HEK293 (cell line): ENCODE data around the gene CDK14.
A peak's percentile ranks its signal among the peaks of the same experiment; 100 is the strongest.

Experiments used
- GLIS1 ChIP-seq: fragments of 450-650 bp; formaldehyde crosslinking; IDR thresholded peaks from 2 replicates; pipeline ENCODE4 v1.5.1; 2016; ENCODE audit warnings: missing biosample characterization, missing genetic modification characterization
- HIC1 ChIP-seq: fragments of 450-650 bp; formaldehyde crosslinking; IDR thresholded peaks from 2 replicates; pipeline ENCODE4 v1.5.1; 2016; ENCODE audit warnings: missing biosample characterization, missing genetic modification characterization
- IKZF3 ChIP-seq: fragments of 450-650 bp; IDR thresholded peaks from 2 replicates; pipeline ENCODE4 v1.5.0; 2018; ENCODE audit warnings: missing biosample characterization, mild to moderate bottlenecking, missing genetic modification characterization, moderate library complexity
- OSR2 ChIP-seq: fragments of 450-650 bp; formaldehyde crosslinking; IDR thresholded peaks from 2 replicates; pipeline ENCODE4 v1.5.1; 2016; ENCODE audit warnings: missing biosample characterization, missing genetic modification characterization
- PRDM10 ChIP-seq: fragments of 450-650 bp; formaldehyde crosslinking; IDR thresholded peaks from 2 replicates; pipeline ENCODE4 v1.5.1; 2016; ENCODE audit warnings: missing biosample characterization, missing genetic modification characterization
- ZEB2 ChIP-seq: fragments of 450-650 bp; formaldehyde crosslinking; IDR thresholded peaks from 2 replicates; pipeline ENCODE4 v1.5.1; 2016; ENCODE audit warnings: missing biosample characterization, missing genetic modification characterization
- ZNF114 ChIP-seq: fragments of 450-650 bp; formaldehyde crosslinking; IDR thresholded peaks from 2 replicates; pipeline ENCODE4 v1.5.0; 2017; ENCODE audit warnings: missing biosample characterization, missing genetic modification characterization
- ZNF24 ChIP-seq: fragments of 450-650 bp; formaldehyde crosslinking; IDR thresholded peaks from 2 replicates; pipeline ENCODE4 v1.5.1; 2016; ENCODE audit warnings: missing biosample characterization, missing genetic modification characterization
- ZNF341 ChIP-seq: fragments of 450-650 bp; formaldehyde crosslinking; IDR thresholded peaks from 2 replicates; pipeline ENCODE4; 2016; ENCODE audit warnings: low read depth, missing biosample characterization, missing genetic modification characterization
- ZNF501 ChIP-seq: fragments of 450-650 bp; formaldehyde crosslinking; IDR thresholded peaks from 2 replicates; pipeline ENCODE4 v1.5.1; 2016; ENCODE audit warnings: missing biosample characterization, missing genetic modification characterization
- ZNF610 ChIP-seq: fragments of 450-650 bp; formaldehyde crosslinking; IDR thresholded peaks from 2 replicates; pipeline ENCODE4 v1.5.1; 2016; ENCODE audit warnings: missing biosample characterization, missing genetic modification characterization, borderline replicate concordance
- ZNF629 ChIP-seq: fragments of 450-650 bp; formaldehyde crosslinking; IDR thresholded peaks from 2 replicates; pipeline ENCODE4 v1.5.1; 2017; ENCODE audit warnings: missing biosample characterization, missing genetic modification characterization
- ZNF654 ChIP-seq: fragments of 450-650 bp; formaldehyde crosslinking; IDR thresholded peaks from 2 replicates; pipeline ENCODE4 v1.5.1; 2016; ENCODE audit warnings: low read depth, missing biosample characterization, missing genetic modification characterization
- TF ChIP-seq, protein P1 (sequence below): fragments of 450-650 bp; formaldehyde crosslinking; IDR thresholded peaks from 2 replicates; pipeline ENCODE4 v1.5.1; 2016; ENCODE audit warnings: missing biosample characterization, missing genetic modification characterization, borderline replicate concordance
- TF ChIP-seq, protein P2 (sequence below): fragments of 450-650 bp; formaldehyde crosslinking; IDR thresholded peaks from 2 replicates; pipeline ENCODE4 v1.5.1; 2017; ENCODE audit warnings: missing biosample characterization, missing genetic modification characterization
- TF ChIP-seq, protein P3 (sequence below): fragments of 450-650 bp; formaldehyde crosslinking; IDR thresholded peaks from 2 replicates; pipeline ENCODE4 v1.5.1; 2016; ENCODE audit warnings: missing biosample characterization, missing genetic modification characterization
- TF ChIP-seq, protein P4 (sequence below): fragments of 450-650 bp; formaldehyde crosslinking; conservative IDR thresholded peaks from 2 replicates; pipeline ENCODE4 v1.5.1; 2016; ENCODE audit warnings: low read depth, missing biosample characterization, missing genetic modification characterization

CDK14 gene

DNA sequence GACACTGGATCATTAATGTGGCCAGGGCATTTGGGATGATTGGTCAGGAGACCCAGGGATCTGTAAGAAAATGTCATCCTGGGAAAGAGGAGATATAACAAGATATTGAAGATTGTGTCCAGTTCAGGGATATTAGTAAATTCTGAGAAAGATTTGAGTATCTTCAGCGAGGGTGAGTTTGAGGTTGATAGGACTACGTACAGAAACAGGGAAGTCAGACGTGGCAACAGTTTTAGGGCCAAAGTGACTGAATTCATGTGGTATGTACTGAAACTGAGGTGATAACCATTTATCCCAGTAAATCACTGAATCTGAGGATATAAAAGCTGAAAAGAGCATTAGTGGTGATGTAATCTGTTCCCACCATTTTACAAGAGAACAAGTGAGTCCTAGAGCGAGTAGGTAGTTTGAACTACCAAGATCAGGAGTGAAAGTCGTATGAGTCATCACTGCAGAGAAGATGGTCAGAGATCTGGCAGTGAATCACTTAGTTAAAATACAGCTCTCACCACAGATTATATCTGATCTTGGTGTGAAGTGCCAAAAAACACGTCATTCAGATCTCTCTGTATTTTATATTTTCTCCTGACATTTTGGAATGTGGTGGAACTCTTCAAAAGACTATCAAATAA, 220.5 kb downstream of the CDK14 start (continued):
- TF ChIP-seq, protein P1, sequence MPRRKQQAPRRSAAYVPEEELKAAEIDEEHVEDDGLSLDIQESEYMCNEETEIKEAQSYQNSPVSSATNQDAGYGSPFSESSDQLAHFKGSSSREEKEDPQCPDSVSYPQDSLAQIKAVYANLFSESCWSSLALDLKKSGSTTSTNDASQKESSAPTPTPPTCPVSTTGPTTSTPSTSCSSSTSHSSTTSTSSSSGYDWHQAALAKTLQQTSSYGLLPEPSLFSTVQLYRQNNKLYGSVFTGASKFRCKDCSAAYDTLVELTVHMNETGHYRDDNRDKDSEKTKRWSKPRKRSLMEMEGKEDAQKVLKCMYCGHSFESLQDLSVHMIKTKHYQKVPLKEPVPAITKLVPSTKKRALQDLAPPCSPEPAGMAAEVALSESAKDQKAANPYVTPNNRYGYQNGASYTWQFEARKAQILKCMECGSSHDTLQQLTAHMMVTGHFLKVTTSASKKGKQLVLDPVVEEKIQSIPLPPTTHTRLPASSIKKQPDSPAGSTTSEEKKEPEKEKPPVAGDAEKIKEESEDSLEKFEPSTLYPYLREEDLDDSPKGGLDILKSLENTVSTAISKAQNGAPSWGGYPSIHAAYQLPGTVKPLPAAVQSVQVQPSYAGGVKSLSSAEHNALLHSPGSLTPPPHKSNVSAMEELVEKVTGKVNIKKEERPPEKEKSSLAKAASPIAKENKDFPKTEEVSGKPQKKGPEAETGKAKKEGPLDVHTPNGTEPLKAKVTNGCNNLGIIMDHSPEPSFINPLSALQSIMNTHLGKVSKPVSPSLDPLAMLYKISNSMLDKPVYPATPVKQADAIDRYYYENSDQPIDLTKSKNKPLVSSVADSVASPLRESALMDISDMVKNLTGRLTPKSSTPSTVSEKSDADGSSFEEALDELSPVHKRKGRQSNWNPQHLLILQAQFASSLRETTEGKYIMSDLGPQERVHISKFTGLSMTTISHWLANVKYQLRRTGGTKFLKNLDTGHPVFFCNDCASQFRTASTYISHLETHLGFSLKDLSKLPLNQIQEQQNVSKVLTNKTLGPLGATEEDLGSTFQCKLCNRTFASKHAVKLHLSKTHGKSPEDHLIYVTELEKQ: peak; percentile 86
- TF ChIP-seq ZNF610 (tag by site-specific recombination) (no peak), ZNF24 (tag by site-specific recombination) (peak; percentile 81), ZNF629 (tag by site-specific recombination) (peak; percentile 90), ZNF501 (peak; percentile 38; the same call in 1 of the 2 replicates), OSR2 (tag by site-specific recombination) (peak; percentile 68), ZNF341 (tag by site-specific recombination) (no peak), HIC1 (tag by site-specific recombination) (peak; percentile 81; the same call in 1 of the 2 replicates), ZEB2 (tag by site-specific recombination) (peak; percentile 80), ZNF114 (no peak), PRDM10 (peak; percentile 67), GLIS1 (tag by site-specific recombination) (peak; percentile 12; the same call in 1 of the 2 replicates), IKZF3 (peak; percentile 30; the same call in 1 of the 2 replicates), ZNF654 (tag by site-specific recombination) (0 out of 2 replicates have a peak, but pooled peaks have one; percentile 6)
- TF ChIP-seq, protein P2, sequence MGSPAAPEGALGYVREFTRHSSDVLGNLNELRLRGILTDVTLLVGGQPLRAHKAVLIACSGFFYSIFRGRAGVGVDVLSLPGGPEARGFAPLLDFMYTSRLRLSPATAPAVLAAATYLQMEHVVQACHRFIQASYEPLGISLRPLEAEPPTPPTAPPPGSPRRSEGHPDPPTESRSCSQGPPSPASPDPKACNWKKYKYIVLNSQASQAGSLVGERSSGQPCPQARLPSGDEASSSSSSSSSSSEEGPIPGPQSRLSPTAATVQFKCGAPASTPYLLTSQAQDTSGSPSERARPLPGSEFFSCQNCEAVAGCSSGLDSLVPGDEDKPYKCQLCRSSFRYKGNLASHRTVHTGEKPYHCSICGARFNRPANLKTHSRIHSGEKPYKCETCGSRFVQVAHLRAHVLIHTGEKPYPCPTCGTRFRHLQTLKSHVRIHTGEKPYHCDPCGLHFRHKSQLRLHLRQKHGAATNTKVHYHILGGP (tag by site-specific recombination): no peak
- TF ChIP-seq, protein P3, sequence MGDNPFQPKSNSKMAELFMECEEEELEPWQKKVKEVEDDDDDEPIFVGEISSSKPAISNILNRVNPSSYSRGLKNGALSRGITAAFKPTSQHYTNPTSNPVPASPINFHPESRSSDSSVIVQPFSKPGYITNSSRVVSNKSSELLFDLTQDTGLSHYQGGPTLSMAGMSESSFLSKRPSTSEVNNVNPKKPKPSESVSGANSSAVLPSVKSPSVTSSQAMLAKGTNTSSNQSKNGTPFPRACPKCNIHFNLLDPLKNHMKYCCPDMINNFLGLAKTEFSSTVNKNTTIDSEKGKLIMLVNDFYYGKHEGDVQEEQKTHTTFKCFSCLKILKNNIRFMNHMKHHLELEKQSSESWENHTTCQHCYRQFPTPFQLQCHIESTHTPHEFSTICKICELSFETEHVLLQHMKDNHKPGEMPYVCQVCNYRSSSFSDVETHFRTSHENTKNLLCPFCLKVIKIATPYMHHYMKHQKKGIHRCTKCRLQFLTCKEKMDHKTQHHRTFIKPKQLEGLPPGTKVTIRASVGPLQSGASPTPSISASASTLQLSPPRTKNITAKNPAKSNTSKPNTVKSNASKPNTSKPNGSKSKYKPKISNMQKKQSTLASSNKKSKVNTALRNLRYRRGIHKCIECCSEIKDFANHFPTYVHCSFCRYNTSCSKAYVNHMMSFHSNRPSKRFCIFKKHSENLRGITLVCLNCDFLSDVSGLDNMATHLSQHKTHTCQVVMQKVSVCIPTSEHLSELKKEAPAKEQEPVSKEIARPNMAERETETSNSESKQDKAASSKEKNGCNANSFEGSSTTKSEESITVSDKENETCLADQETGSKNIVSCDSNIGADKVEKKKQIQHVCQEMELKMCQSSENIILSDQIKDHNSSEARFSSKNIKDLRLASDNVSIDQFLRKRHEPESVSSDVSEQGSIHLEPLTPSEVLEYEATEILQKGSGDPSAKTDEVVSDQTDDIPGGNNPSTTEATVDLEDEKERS: 0 out of 2 replicates have a peak, but pooled peaks have one; percentile 37
- TF ChIP-seq, protein P4, sequence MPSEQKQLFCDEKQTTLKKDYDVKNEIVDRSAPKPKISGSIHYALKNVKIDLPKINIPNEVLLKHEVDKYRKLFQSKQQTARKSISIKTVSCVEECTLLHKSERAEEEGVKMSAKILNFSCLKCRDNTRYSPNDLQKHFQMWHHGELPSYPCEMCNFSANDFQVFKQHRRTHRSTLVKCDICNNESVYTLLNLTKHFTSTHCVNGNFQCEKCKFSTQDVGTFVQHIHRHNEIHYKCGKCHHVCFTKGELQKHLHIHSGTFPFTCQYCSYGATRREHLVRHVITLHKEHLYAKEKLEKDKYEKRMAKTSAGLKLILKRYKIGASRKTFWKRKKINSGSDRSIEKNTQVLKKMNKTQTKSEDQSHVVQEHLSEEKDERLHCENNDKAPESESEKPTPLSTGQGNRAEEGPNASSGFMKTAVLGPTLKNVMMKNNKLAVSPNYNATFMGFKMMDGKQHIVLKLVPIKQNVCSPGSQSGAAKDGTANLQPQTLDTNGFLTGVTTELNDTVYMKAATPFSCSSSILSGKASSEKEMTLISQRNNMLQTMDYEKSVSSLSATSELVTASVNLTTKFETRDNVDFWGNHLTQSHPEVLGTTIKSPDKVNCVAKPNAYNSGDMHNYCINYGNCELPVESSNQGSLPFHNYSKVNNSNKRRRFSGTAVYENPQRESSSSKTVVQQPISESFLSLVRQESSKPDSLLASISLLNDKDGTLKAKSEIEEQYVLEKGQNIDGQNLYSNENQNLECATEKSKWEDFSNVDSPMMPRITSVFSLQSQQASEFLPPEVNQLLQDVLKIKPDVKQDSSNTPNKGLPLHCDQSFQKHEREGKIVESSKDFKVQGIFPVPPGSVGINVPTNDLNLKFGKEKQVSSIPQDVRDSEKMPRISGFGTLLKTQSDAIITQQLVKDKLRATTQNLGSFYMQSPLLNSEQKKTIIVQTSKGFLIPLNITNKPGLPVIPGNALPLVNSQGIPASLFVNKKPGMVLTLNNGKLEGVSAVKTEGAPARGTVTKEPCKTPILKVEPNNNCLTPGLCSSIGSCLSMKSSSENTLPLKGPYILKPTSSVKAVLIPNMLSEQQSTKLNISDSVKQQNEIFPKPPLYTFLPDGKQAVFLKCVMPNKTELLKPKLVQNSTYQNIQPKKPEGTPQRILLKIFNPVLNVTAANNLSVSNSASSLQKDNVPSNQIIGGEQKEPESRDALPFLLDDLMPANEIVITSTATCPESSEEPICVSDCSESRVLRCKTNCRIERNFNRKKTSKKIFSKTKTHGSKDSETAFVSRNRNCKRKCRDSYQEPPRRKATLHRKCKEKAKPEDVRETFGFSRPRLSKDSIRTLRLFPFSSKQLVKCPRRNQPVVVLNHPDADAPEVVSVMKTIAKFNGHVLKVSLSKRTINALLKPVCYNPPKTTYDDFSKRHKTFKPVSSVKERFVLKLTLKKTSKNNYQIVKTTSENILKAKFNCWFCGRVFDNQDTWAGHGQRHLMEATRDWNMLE (tag by site-specific recombination): 0 out of 2 replicates have a peak, but pooled peaks have one; percentile 22
